Suppressor macrophage treated with lipopolysaccharide for 1 hour (primary cell): Measurements from ENCODE around the gene GPD2.

Experiments
- DNase-seq, 3 donors: peaks; one replicate each; pipeline ENCODE4 v3.0.0-alpha.2; 2020 to 2022

Gene GPD2

GRCh38 chr2:156436497-156437085 lies 412 bp downstream of the GPD2 start:
- peak in 2 of 3 donors; percentile 30 to 43 for DNase-seq

DNA sequence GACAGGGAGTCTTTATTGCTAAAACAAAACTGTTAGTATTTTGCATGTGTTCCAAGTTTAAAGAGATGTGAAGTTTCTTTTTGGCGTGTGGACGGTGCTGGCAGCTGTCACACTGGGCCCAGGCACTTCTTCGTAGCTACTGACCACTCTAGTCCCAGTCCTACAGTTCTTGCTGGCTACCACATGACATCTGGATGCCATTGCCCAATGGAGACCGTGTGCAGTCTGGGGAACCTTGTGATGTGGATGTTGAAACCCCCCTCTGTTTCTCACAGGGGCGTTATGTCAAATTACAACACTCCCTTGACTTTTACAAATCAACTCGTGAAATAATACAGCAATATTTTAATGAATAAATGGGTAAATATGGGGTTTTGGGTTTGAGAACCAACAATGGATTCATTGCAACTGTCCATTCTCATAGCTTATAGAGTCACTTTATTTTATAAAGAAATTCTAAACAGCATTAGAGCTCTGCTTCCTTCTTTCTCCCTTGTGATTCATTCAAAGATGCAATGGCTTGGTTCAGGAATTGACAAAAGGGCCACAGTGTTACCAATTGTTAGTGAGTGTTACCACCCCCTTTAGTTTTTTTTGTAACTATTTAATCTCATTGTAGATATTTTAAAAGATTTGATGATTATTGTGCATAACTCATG lies 1.2 kb downstream of the GPD2 start:
- DNase-seq = peak; percentile 86 to 89 (median 89)

GRCh38 chr2:156437931-156438410 lies 1.8 kb downstream of the GPD2 start:
- no peak for DNase-seq

DNA sequence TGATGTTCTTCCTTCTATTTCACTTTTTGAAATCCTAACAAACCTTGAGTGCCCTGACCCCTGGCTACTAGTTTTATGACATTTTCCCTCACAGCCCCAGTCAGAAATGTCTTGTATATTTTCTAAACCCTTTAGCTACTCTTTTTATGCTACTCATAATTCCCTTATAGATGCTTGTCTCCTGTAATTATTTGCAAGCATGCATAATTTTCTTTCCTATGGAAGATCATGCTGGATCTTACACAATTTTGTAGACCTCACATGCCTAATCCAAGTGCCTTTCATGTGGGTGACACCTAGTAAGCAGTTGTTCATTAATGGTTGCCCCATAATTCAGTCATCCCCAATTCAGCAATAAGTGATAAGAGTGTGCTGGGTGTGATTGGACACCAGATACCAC lies 6.9 kb downstream of the GPD2 start:
- no peak for DNase-seq

- peak; percentile 44 to 81 (median 59) for DNase-seq
These were observed 9.4 kb downstream of the GPD2 start for GRCh38 chr2:156445296-156446220.

GRCh38 chr2:156447761-156448160 lies 11.6 kb downstream of the GPD2 start:
- DNase-seq = no peak

DNA sequence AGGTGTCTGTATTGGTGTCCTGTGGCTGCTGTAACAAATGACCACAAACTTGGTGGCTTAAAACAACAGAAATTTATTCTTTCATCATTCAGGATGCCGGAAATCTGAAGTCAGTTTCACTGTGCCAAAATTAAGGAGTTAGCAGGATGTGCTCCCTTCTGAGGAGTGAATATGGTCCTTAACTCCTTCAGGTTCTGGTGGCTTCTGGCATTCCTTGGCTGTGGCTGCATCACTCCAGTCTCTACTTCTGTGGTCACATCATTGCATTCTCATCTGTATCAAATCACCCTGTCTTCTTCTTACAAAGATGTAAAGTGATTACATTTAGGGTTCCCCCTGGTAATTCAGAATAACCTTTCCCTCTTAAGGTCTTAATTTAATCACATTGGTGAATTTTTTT lies 12.6 kb downstream of the GPD2 start:
- DNase-seq = no peak

GRCh38 chr2:156452971-156453370 lies 16.8 kb downstream of the GPD2 start:
- DNase-seq = no peak

- peak; percentile 49 to 78 (median 67) for DNase-seq
These were observed 19.3 kb downstream of the GPD2 start for GRCh38 chr2:156455361-156455975.

GRCh38 chr2:156456616-156457015 lies 20.4 kb downstream of the GPD2 start:
- peak; percentile 32 to 47 (median 34) for DNase-seq

DNA sequence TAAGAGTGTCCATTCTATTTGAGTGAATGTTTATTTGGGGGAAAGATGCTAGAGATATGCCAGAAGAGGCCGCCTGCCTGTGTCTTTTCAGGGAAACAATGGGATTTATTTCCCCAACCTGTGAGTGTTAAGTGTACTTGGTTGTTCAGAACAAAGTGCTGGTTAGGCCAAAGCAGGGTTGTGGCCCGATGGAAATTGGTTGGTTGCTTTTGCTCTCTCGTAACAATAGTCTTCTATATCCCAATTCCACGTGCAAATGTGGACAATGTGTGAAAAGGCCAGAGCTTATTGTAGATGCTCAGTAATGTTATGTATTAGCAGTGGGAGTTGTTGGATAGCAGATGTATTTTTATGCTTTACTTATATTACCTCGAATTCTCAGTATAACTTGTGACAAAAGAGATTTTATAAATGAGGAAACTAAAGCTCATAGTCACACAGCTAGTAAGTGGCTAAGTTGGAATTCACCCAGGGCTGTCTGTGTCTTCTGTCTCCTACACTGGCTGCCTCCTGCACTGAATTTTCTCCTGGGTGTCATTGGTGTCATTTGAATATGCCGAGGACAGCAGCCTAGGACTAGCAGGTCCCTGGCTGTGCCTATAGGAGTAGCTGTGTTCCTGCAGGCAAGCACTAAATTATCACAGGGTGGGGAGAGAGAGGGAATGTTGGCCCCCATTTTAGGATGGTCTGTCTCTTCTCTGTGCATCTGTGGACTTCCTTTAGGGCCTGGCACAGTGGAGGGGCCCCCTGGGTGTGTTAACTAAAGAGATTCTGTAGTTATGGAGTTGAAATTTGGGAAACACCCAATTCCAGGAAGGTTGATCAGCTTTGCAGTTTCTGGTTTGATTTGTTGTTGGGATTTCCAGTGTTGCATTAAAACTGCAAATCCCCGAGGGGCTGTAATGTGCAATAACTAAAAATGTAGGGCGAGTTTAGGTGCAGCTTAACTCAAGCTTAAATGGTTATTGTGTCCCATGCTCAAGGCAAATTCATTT lies 21.6 kb downstream of the GPD2 start:
- peak; percentile 81 to 93 (median 83) for DNase-seq

- no peak for DNase-seq
These were observed 23.5 kb downstream of the GPD2 start for GRCh38 chr2:156459720-156460119.

DNA sequence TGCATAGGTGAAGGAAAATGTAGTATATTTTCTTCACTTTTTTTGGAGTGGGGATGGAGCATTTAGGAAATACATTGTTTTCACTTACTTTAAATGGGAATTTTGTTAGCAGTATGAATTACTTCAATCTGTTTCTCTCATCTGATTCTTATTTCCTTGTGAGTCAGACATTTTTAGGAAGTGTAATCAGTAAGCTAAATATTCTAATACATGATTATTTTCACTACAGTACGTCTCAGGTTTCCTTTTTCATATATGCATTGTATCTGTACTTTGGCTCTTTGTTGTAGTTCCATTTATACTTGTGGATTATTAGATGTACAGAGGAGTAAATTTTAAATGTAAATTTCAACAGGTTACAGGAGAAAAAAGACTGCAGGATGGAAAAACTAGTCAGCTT lies 27.9 kb downstream of the GPD2 start:
- peak in 2 of 3 donors; percentile 45 to 61 for DNase-seq

DNA sequence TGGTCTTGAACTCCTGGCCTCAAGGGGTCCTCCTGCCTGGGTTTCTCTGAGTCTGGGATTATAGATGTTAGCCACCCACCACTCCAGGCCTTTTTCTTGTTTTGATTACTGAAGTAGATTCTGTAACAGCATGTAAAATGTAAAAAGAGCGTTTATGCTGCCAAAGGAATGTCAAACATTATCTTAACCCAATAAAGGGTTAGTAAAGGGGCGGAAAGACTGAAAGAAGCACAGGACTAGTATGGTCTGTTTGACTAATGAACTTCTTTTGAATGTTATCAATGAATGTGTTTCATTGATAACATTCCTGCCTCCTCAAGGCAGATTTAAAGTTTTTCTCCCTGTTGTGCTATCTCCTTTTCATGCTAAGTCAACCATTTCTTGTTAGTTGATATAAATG lies 29.4 kb downstream of the GPD2 start:
- no peak for DNase-seq

GRCh38 chr2:156466739-156467405 lies 30.7 kb downstream of the GPD2 start:
- DNase-seq = no peak

GRCh38 chr2:156470975-156471583 lies 34.9 kb downstream of the GPD2 start:
- DNase-seq = peak in 1 of 3 donors; percentile 32

GRCh38 chr2:156471762-156472161 lies 35.6 kb downstream of the GPD2 start:
- no peak for DNase-seq

DNA sequence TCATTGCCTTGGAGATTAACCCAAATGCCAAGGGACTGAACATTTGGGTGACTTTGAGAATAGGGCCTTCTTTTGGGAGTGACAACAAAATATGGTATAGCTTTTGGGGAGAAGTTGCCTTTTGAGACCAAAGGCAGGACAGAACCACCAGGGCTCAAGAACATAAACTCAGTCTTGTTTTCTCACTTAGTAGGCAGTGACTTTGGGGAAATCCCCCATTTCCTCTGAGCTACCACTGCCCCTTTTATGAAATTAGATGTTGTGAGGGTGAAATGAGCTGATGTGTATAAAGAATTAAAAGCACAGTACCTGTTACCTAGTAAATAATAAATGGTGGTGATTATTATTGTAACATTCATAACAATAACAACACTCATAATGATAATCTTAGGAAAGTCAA lies 36.5 kb downstream of the GPD2 start:
- DNase-seq = peak; percentile 29 to 39 (median 36)

- no peak for DNase-seq
These were observed 37.3 kb downstream of the GPD2 start for GRCh38 chr2:156473445-156473844.

- peak; percentile 22 to 55 (median 28) for DNase-seq
These were observed 38.2 kb downstream of the GPD2 start for GRCh38 chr2:156474401-156474800.
